ENCODE results near the gene BRCA2.

GRCh38 chr13:32267836-32268439 is 47.4 kb upstream of the BRCA2 start:
- TF ChIP-seq CTCF (IDR thresholded peaks at IDR 0.05), result peak; percentile 57
- no peak for TF ChIP-seq EZH2phosphoT487 (IDR thresholded peaks at IDR 0.05)
